Uterus (tissue), 4 donors: ENCODE measurements around the gene DNMT1. TPM values are rescaled to one million over a fixed set of nuclear protein-coding genes. Genes with fewer than 3 reads are reported as not detected.

Experiments
- DNase-seq, 2 donors: peaks; one replicate each; pipeline ENCODE4 v3.0.0-alpha.2; 2019 to 2020
- H3K27ac ChIP-seq, 2 donors: fragments of 200-600 bp; sonication (generic); 1 replicate in 1 of 2; 2 replicates in 1 of 2; pipeline ENCODE4 v1.5.1; 2016 to 2018
- H3K27me3 ChIP-seq, 2 donors: fragments of 200-600 bp; sonication (generic); one replicate each; pipeline ENCODE4 v1.5.1; 2018 to 2019; ENCODE audit warnings: control low read depth in 1 of 2
- H3K36me3 ChIP-seq, 2 donors: fragments of 200-600 bp; sonication (generic); one replicate each; pipeline ENCODE4 v1.5.1; 2019; ENCODE audit warnings: control low read depth in 1 of 2
- H3K4me1 ChIP-seq, 2 donors: fragments of 200-600 bp; sonication (generic); one replicate each; pipeline ENCODE4 v1.5.1; 2018 to 2019; ENCODE audit warnings: control low read depth in 1 of 2
- H3K4me3 ChIP-seq, 2 donors: fragments of 200-600 bp; sonication (generic); 1 replicate in 1 of 2; 2 replicates in 1 of 2; pipeline ENCODE4 v1.5.1; 2018 to 2019; ENCODE audit warnings: mild to moderate bottlenecking in 1 of 2
- H3K9me3 ChIP-seq, 2 donors: fragments of 200-600 bp; sonication (generic); one replicate each; pipeline ENCODE4 v1.5.1; 2019; ENCODE audit warnings: control low read depth in 1 of 2
- CTCF ChIP-seq, 4 experiments: fragments of 200-600 bp in 2 of 4; fragments of 450-650 bp in 2 of 4; sonication (generic) in 2 of 4; IDR thresholded peaks; one replicate each; pipeline ENCODE4 v1.5.1; 2016 to 2019; ENCODE audit warnings: antibody characterized with exemption in 4 of 4, mild to moderate bottlenecking in 2 of 4, moderate library complexity in 1 of 4
- POLR2A ChIP-seq, 2 donors: fragments of 450-650 bp; IDR thresholded peaks; one replicate each; pipeline ENCODE4 v1.6.1; 2016; ENCODE audit warnings: antibody characterized with exemption in 2 of 2, mild to moderate bottlenecking in 1 of 2, moderate library complexity in 1 of 2
- intact Hi-C: fragments of 100-400 bp; cut with DNase I; formaldehyde crosslinking; loops from one replicate; pipeline ENCODE4 v1.15.1; 2023; ENCODE audit warnings: low total_unique reads
- total RNA-seq, 4 donors: library from RNA; depleted of rRNA in 3 of 4; stranded (reverse); fragments of >200 nt in 3 of 4; gene quantifications; one replicate each; pipeline versions ENCODE4 v1.1.0 to v1.2.4, GENCODE V29; 2014 to 2023
- donor health status: DM: yes; HTN: yes; CAD: no.

The DNMT1 gene
- total RNA-seq, 4 donors from 2014 or later, result 37.6 to 134 (median 67.9) TPM

DNA sequence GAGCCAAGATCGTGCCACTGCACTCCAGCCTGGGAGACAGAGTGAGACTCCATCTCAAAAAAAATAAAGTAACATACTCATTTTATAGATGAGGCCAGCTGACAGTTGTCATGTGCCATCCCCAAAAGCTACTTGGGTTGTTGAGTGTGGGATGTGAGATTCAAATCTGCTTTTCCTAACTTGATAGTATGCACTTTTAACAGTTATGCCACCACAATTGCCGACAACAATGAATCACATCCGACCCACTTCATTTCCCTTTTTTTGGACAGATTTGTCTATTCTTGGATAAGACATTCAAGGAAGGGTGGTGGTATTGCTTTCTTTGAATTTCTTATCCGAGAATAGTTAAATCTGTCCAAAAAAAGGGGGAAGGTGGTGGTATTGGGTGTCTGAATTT is 16.3 kb upstream of the DNMT1 start:
- no peak for DNase-seq
- H3K4me1 ChIP-seq, result no peaks in the 10 kb centered on the region
- no peaks in the 10 kb centered on the region for H3K36me3 ChIP-seq
- intact Hi-C loops, result no loop called here
- H3K9me3 ChIP-seq, result no peaks in the 10 kb centered on the region
- H3K27ac ChIP-seq, result no peak overlapping the region
- TF ChIP-seq CTCF (IDR thresholded peaks at IDR 0.05) (no peak), POLR2A (IDR thresholded peaks at IDR 0.05) (no peak)
- no peaks in the 10 kb centered on the region for H3K27me3 ChIP-seq
- H3K4me3 ChIP-seq, result no peak overlapping the region

DNA sequence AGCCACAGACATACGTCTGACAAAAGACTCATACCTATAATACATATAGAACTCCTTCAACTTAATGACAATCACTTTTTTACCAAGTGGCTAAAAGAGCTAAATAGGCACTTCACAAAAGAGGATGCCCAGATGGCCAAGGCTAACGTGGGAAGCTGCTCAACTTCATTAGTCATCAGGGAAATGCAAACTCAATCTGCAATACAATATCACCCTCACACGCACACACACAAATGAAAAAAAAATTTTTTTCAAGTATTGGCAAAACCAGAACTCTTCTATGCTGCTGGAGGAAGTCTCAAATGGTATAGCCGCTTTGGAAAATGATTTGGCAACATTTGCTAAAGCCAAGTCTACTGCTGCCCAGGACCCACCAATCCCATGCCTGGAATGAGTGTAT is 14.6 kb upstream of the DNMT1 start:
- Histone ChIP-seq H3K4me1 (no peaks in the 10 kb centered on the region), H3K27me3 (no peaks in the 10 kb centered on the region), H3K36me3 (no peaks in the 10 kb centered on the region), H3K27ac (no peak overlapping the region), H3K9me3 (no peaks in the 10 kb centered on the region), H3K4me3 (no peak overlapping the region)
- TF ChIP-seq POLR2A (IDR thresholded peaks at IDR 0.05) (no peak), CTCF (IDR thresholded peaks at IDR 0.05) (no peak)
- no peak for DNase-seq
- intact Hi-C loops, result no loop called here

DNA sequence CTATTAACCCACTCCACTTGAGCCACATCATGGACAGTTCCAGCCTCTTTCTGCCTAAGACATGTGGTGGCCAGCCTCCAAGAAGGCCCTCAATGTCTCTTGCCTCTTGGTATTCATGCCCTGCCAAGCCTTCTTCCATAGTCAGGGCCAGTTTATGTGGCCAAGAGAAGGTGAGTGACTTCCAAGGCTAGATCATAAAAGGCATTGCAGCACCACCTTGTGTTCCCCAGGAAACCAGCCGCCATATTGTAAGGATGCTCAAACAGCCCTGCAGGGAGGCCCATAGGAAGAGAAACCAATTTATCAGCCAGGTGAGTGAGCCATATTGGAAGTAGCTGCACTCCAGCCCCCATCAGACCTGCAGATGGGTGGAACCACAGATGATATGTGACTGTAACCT is 12.3 kb upstream of the DNMT1 start:
- Histone ChIP-seq H3K9me3 (no peaks in the 10 kb centered on the region), H3K27ac (no peak overlapping the region), H3K36me3 (no peaks in the 10 kb centered on the region), H3K4me3 (no peak overlapping the region), H3K4me1 (no peaks in the 10 kb centered on the region), H3K27me3 (no peaks in the 10 kb centered on the region)
- intact Hi-C loops, result no loop called here
- DNase-seq, result no peak
- no peak for TF ChIP-seq POLR2A (IDR thresholded peaks at IDR 0.05)
- TF ChIP-seq CTCF (IDR thresholded peaks at IDR 0.05), result no peak

DNA sequence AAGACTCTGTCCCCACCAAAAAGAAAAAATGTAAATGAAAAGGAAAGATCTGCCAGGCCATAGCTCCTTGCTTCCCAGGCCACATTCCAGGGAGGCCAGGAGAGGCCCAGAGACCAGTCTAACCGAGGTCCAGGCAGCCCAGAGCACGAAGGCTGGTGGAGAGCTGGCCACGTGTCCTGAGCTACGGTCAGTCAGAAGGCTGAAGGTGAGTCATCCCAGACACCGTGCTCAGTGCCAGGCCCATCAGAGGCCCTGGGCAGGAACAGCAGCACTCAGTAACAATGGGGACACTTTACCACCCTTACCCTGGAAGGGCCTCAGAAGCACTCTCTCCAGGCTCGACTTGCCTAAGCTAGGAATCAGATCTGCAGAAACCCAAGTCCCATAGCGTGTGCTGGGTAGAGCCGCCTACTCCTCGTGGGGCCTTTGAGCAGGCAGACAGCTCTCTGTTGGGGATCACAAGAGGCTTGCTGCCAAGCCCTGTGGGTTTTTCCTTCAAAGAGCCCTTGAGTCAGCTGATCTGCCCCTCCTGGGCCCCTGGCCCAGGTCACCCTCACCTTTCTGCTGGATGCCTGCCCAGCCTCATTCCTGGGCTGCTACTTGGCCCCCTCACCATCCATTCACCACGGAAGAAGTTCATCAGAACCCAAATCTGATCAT is 11.6 kb upstream of the DNMT1 start:
- no peak for DNase-seq
- intact Hi-C loops, result no loop called here
- no peak for TF ChIP-seq CTCF (IDR thresholded peaks at IDR 0.05)
- no peak for TF ChIP-seq POLR2A (IDR thresholded peaks at IDR 0.05)
- no peaks in the 10 kb centered on the region for H3K4me1 ChIP-seq
- no peak overlapping the region for H3K27ac ChIP-seq
- no peaks in the 10 kb centered on the region for H3K9me3 ChIP-seq
- H3K4me3 ChIP-seq, result no peak overlapping the region
- no peaks in the 10 kb centered on the region for H3K27me3 ChIP-seq
- H3K36me3 ChIP-seq, result no peaks in the 10 kb centered on the region

DNA sequence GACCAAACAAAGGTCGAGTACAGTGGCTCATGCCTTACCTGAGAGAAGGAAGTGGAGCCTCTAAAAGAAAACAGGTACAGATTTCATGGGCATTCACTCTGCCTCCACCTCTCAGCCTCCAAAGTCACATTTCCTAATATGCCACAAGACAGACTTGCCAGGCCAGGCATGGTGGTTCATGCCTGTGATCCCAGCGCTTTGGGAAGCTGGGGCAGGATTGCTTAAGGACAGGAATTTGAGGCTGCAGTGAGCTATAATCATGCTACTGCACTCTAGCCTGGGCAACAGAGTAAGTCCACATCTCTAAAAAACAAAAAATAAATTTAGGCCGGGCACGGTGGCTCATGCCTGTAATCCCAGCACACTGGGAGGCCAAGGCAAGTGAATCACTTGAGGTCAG is 10.9 kb upstream of the DNMT1 start:
- Histone ChIP-seq H3K4me1 (no peaks in the 10 kb centered on the region), H3K27me3 (no peaks in the 10 kb centered on the region), H3K9me3 (no peaks in the 10 kb centered on the region), H3K36me3 (no peaks in the 10 kb centered on the region), H3K27ac (no peak overlapping the region), H3K4me3 (no peak overlapping the region)
- no peak for DNase-seq
- intact Hi-C loops, result no loop called here
- TF ChIP-seq CTCF (IDR thresholded peaks at IDR 0.05) (no peak), POLR2A (IDR thresholded peaks at IDR 0.05) (no peak)
